Spleen (tissue), 11 donors: ENCODE measurements around the gene ZNF79. TPM values are rescaled to one million over a fixed set of nuclear protein-coding genes. Genes with fewer than 3 reads are reported as not detected.

Experiments used
- DNase-seq: peaks from one replicate; pipeline ENCODE4 v3.0.0-alpha.2; 2020
- H3K27ac ChIP-seq, 8 donors: fragments of 200-600 bp; sonication (generic) in 7 of 8; 1 replicate in 4 of 8; 2 replicates in 4 of 8; pipeline versions ENCODE4 v1.5.0 to v1.8.0; 2016 to 2021; ENCODE audit warnings: inconsistent platforms in 4 of 8, mild to moderate bottlenecking in 4 of 8, moderate library complexity in 1 of 8
- H3K27me3 ChIP-seq, 7 donors: fragments of 200-600 bp; sonication (generic) in 6 of 7; replicated peaks in 1 of 7; 1 replicate in 4 of 7; 2 replicates in 3 of 7; pipeline versions ENCODE4 v1.5.0 to v1.8.0; 2016 to 2021; ENCODE audit warnings: inconsistent platforms in 3 of 7, mild to moderate bottlenecking in 1 of 7
- H3K36me3 ChIP-seq, 6 donors: fragments of 200-600 bp; sonication (generic) in 5 of 6; 1 replicate in 4 of 6; 2 replicates in 2 of 6; pipeline versions ENCODE4 v1.5.0 to v1.8.0; 2016 to 2021; ENCODE audit warnings: inconsistent platforms in 2 of 6
- H3K4me1 ChIP-seq, 6 donors: fragments of 200-600 bp; sonication (generic) in 5 of 6; 1 replicate in 3 of 6; 2 replicates in 3 of 6; pipeline versions ENCODE4 v1.5.0 to v1.8.0; 2016 to 2021; ENCODE audit warnings: inconsistent platforms in 3 of 6
- H3K4me3 ChIP-seq, 8 donors: fragments of 200-600 bp; sonication (generic) in 7 of 8; 1 replicate in 4 of 8; 2 replicates in 4 of 8; pipeline versions ENCODE4 v1.5.0 to v1.8.0; 2016 to 2021; ENCODE audit warnings: inconsistent platforms in 4 of 8, mild to moderate bottlenecking in 4 of 8, moderate library complexity in 2 of 8
- H3K9me3 ChIP-seq, 8 donors: fragments of 200-600 bp; sonication (generic) in 7 of 8; 1 replicate in 4 of 8; 2 replicates in 4 of 8; pipeline versions ENCODE4 v1.5.0 to v1.8.0; 2016 to 2021; ENCODE audit warnings: inconsistent platforms in 4 of 8
- CTCF ChIP-seq, 11 experiments: fragments of 200-600 bp in 7 of 11; fragments of 450-650 bp in 4 of 11; sonication (generic) in 4 of 11; IDR thresholded peaks in 8 of 11; conservative IDR thresholded peaks in 3 of 11; 1 replicate in 7 of 11; 2 replicates in 4 of 11; pipeline versions ENCODE4 v1.4.0 to v1.8.0; 2016 to 2021; ENCODE audit warnings: antibody characterized with exemption in 11 of 11, inconsistent platforms in 4 of 11, mild to moderate bottlenecking in 1 of 11
- POLR2A ChIP-seq, 3 donors: fragments of 450-650 bp; IDR thresholded peaks; one replicate each; pipeline ENCODE4 v1.5.1; 2017; ENCODE audit warnings: antibody characterized with exemption in 3 of 3, mild to moderate bottlenecking in 1 of 3
- POLR2AphosphoS5 ChIP-seq, 3 donors: sonication (generic); formaldehyde crosslinking; IDR thresholded peaks; one replicate each; pipeline ENCODE4 v1.5.1; 2017; ENCODE audit warnings: antibody characterized with exemption in 3 of 3
- WGBS, 5 donors: extraction: QIAGEN DNeasy Blood & Tissue Kit in 3 of 5; methylation state at CpG; one replicate each; pipeline versions ENCODE4 v1.1.5 to v1.1.7; 2013 to 2018; 5-methylcytosine and 5-hydroxymethylcytosine counted together
- intact Hi-C: fragments of 100-400 bp; cut with DNase I; formaldehyde crosslinking; loops from one replicate; pipeline ENCODE4 v1.15.0; 2023; ENCODE audit warnings: low total_unique reads
- polyA plus RNA-seq, 3 donors: library from polyadenylated mRNA; stranded (reverse); fragments of 200-250 nt; gene quantifications; one replicate each; pipeline ENCODE4 v1.2.1, GENCODE V29; 2013
- total RNA-seq, 7 donors: library from RNA; depleted of rRNA in 3 of 7; stranded (reverse); fragments of >200 nt in 3 of 7; fragmentation: NEBNext Ultra II Directional in 4 of 7; extraction: Animal tissue kit (Norgen Biotek cat#: 25700) in 4 of 7; gene quantifications; one replicate each; pipeline versions ENCODE4 v1.1.0 to v1.2.1, GENCODE V29; 2016 to 2021
- donor health status: healthy with polysubstance abuse.
- donor health status: DM: no; HTN: no; CAD: no; lungs with moderate emphysema.
- donor health status: DM: no; HTN: no; CAD: no.
- donor health status: Bipolar disorder and iron deficiency.
- donor health status: healthy.
- donor health status: DM: no; HTN: no; CAD: no.
- donor health status: DM: yes; HTN: yes; CAD: no.

Gene ZNF79
- total and polyA plus RNA-seq, 10 donors = 2.3 to 14.7 (median 11.0) TPM

GRCh38 chr9:127467621-127468020, 43.4 kb downstream of the ZNF79 start:
- Histone ChIP-seq H3K27me3 (no peaks in the 10 kb centered on the region), H3K4me3 (no peak overlapping the region), H3K36me3 (peaks cover 0 to 89% (median 52%) of the 10 kb centered on the region in 6 donors), H3K9me3 (no peaks in the 10 kb centered on the region), H3K27ac (no peak overlapping the region), H3K4me1 (no peaks in the 10 kb centered on the region)
- no peak for TF ChIP-seq POLR2A (IDR thresholded peaks at IDR 0.05)
- TF ChIP-seq CTCF (IDR thresholded peaks at IDR 0.05 in 8 of 11, conservative IDR thresholded peaks at IDR 0.05 in 3 of 11) = no peak
- TF ChIP-seq POLR2AphosphoS5 (IDR thresholded peaks at IDR 0.05) = no peak
- DNase-seq = no peak
- intact Hi-C loops = no loop called here
- 95 to 98% (median 97%) methylated on average over 14 of the region's 14 CpGs for WGBS, 5 donors

GRCh38 chr9:127470662-127471061, 46.5 kb downstream of the ZNF79 start:
- Histone ChIP-seq H3K4me3 (no peak overlapping the region), H3K27me3 (no peaks in the 10 kb centered on the region), H3K36me3 (peaks cover 0 to 89% (median 43%) of the 10 kb centered on the region in 6 donors), H3K9me3 (no peaks in the 10 kb centered on the region), H3K4me1 (no peaks in the 10 kb centered on the region), H3K27ac (no peak overlapping the region)
- DNase-seq = no peak
- TF ChIP-seq POLR2AphosphoS5 (IDR thresholded peaks at IDR 0.05) = no peak
- no peak for TF ChIP-seq POLR2A (IDR thresholded peaks at IDR 0.05)
- no peak for TF ChIP-seq CTCF (IDR thresholded peaks at IDR 0.05 in 8 of 11, conservative IDR thresholded peaks at IDR 0.05 in 3 of 11)
- intact Hi-C loops = no loop called here
- WGBS, 5 donors = 95 to 98% (median 97%) methylated on average over 3 of the region's 3 CpGs

DNA sequence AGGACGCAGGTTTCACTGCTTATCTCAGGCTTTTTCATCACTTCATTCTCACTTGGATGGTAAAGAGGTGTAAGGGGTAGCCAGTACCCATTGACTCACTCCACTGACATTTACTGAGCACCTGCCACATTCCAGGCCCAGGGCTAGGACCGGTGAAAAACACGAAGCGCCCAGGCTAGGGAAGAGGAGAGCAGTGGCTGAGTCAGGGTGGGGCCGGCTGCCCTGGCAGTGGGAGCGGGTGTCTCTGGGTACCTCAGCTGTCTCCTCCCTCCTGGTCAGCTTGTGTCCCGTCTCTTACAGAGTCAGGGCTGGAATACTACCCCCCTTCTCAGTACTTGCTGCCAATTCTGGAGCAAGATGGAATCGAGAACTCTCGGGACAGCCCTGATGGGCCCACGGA, 49.3 kb downstream of the ZNF79 start:
- no peak for DNase-seq

DNA sequence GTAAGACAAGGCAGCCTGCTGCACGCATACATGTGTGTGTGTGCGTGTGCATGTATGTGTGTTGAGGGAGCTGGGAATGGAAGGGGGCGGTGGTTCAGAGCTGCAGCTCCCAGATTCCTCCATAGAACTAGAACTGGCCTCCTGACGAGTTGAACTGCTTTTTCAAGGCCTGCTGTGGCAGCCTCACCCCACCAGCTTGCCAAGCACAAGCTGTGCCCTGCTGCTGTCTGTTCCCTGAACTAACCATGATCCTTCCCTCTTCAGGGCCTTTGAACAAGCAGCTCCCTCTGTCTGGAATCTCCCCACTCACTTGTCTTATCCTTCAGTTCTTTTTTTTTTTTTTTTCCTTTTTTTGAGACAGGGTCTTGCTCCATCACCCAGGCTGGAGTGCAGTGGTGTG, 49.8 kb downstream of the ZNF79 start:
- no peak for DNase-seq
- WGBS, 5 donors = 82 to 96% (median 92%) methylated on average over 4 of the region's 4 CpGs
- Histone ChIP-seq H3K4me3 (no peak overlapping the region), H3K27ac (no peak overlapping the region), H3K9me3 (no peaks in the 10 kb centered on the region), H3K4me1 (no peaks in the 10 kb centered on the region), H3K27me3 (no peaks in the 10 kb centered on the region), H3K36me3 (peaks cover 0 to 96% (median 44%) of the 10 kb centered on the region in 6 donors)
- intact Hi-C loops = no loop called here
- no peak for TF ChIP-seq POLR2AphosphoS5 (IDR thresholded peaks at IDR 0.05)
- no peak for TF ChIP-seq POLR2A (IDR thresholded peaks at IDR 0.05)
- TF ChIP-seq CTCF (IDR thresholded peaks at IDR 0.05 in 8 of 11, conservative IDR thresholded peaks at IDR 0.05 in 3 of 11) = no peak

More for the DNA sequence above, 49.3 kb downstream of the ZNF79 start:
- Histone ChIP-seq H3K27ac (no peak overlapping the region), H3K4me3 (no peak overlapping the region), H3K36me3 (peaks cover 0 to 96% (median 40%) of the 10 kb centered on the region in 6 donors), H3K9me3 (no peaks in the 10 kb centered on the region), H3K4me1 (no peaks in the 10 kb centered on the region), H3K27me3 (no peaks in the 10 kb centered on the region)
- intact Hi-C loops = no loop called here
- WGBS, 5 donors = 92 to 97% (median 93%) methylated on average over 10 of the region's 10 CpGs
- TF ChIP-seq CTCF (IDR thresholded peaks at IDR 0.05 in 8 of 11, conservative IDR thresholded peaks at IDR 0.05 in 3 of 11) (no peak), POLR2A (IDR thresholded peaks at IDR 0.05) (no peak), POLR2AphosphoS5 (IDR thresholded peaks at IDR 0.05) (no peak)
